AG09309 (cell line): ENCODE data around the gene AQP9.

Source experiments
- DNase-seq: peaks from one replicate; pipeline ENCODE4 v3.0.0-alpha.2; 2010; ENCODE audit warnings: low read depth
- H3K4me3 ChIP-seq: 2 replicates; pipeline ENCODE4 v1.5.1; 2011; ENCODE audit warnings: mild to moderate bottlenecking, low read depth, low read length, moderate library complexity; ENCODE audit not compliant: control insufficient read depth
- TF ChIP-seq, protein P1 (sequence below): IDR thresholded peaks from 2 replicates; pipeline ENCODE4 v1.5.1; 2011; ENCODE audit warnings: mild to moderate bottlenecking, low read depth, low read length, inconsistent platforms; ENCODE audit not compliant: insufficient read depth, control insufficient read depth; ENCODE audit errors: missing control alignments

Gene AQP9

DNA sequence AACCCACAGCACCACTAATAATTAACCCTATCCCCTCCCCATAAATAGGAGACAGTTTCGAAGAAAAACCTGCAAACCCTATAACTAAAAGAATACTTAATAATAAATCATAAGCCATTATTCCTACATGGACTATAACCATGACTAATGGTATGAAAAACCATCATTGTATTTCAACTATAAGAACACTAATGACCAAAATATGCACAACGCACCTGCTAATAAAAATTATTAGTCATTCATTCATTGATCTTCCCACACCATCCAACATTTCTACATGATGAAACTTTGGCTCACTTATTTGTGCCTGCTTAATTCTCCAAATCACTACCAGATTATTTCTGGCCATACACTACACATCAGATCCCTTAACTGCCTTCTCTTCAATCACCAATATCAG is 16.6 kb downstream of the AQP9 start:
- DNase-seq = no peak
- TF ChIP-seq, protein P1, sequence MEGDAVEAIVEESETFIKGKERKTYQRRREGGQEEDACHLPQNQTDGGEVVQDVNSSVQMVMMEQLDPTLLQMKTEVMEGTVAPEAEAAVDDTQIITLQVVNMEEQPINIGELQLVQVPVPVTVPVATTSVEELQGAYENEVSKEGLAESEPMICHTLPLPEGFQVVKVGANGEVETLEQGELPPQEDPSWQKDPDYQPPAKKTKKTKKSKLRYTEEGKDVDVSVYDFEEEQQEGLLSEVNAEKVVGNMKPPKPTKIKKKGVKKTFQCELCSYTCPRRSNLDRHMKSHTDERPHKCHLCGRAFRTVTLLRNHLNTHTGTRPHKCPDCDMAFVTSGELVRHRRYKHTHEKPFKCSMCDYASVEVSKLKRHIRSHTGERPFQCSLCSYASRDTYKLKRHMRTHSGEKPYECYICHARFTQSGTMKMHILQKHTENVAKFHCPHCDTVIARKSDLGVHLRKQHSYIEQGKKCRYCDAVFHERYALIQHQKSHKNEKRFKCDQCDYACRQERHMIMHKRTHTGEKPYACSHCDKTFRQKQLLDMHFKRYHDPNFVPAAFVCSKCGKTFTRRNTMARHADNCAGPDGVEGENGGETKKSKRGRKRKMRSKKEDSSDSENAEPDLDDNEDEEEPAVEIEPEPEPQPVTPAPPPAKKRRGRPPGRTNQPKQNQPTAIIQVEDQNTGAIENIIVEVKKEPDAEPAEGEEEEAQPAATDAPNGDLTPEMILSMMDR = no peak
- no peak overlapping the region for H3K4me3 ChIP-seq

DNA sequence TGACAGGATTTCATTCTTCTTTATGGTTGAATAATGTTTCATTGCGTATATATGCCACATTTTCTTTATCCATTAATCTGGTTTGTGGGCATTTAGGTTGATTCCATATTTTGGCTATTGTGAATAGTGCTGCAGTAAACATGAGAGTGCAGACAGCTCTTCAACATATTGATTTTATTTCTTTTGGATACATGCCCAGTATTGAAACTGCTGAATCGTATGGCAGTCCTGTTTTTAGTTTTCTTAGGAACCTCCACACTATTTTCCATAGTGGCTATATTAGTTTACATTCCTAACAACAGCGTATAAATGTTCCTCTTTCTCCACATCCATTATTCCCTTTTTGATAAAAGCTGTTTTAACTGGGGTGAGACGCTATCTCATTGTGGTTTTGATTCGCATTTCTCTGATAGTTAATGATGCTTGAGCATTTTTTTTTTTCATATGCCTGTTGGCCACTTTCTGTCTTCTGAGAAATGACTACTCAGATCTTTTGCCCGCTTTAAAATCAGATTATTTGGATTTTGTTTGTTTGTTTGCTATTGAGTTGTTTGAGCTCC is 21.7 kb downstream of the AQP9 start:
- TF ChIP-seq, protein P1 = no peak
- DNase-seq = no peak
- no peak overlapping the region for H3K4me3 ChIP-seq

DNA sequence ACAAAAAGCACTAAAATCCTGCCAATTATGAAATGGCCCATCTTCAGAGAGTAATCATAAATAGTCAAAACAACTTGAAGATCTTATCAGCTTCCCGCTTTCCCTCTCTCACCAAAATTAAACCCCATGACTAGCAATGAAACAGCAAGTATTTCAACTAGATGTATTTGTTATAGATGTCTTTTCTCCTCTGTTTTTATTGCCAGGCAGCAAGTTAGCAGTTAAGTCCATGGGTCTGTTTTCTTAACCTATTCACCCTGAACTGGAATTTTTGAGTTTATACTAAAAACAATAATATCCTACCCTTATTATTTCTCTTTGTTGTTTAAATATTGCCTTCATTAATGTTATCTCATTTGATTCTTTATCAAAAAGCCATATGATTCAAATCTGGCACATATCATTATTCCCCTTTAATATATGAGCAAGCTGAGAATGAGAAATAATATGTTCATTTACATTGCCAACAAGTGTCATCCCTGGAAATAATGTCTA is 23.3 kb downstream of the AQP9 start:
- DNase-seq = no peak
- TF ChIP-seq, protein P1 = no peak
- no peak overlapping the region for H3K4me3 ChIP-seq

DNA sequence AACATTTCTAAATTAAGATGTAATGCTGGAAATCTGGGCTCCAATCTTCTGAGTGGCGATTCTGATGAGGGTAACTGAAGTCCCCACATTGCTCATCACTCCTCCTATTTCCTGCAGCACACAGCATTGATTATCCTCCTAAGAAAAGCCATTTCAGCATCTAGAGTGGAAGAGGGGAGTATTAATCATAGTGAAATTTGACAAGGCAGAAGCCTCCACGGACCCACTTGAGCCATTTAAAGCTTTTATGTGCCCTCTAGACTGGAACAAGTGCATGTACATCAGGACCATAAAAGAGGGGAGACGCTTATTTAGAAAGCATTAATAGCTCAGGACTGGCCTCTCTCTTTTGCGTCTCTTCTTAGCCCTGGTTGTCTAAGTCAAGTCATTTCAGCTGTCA is 25.8 kb downstream of the AQP9 start:
- H3K4me3 ChIP-seq = no peak overlapping the region
- TF ChIP-seq, protein P1 = no peak
- no peak for DNase-seq

DNA sequence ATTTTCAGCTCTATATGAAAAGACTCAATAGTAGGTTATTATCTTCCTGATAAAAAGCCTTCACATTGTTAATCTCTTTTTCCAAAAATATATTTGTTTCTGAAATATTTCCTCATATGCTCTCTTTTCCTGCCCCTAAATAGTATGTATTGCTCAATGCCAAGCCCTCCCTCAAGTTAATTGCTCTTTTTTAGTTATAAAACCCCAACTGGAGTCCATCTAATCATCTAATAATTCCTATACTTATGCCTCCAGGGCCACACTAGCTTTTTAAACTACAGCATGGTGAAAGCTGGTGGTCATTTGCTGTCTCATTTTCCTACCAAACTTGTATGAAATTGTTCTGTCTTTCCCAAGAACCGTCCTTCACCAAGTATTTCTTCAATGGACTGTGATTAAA is 26.7 kb downstream of the AQP9 start:
- H3K4me3 ChIP-seq = no peak overlapping the region
- no peak for DNase-seq
- TF ChIP-seq, protein P1 = no peak

DNA sequence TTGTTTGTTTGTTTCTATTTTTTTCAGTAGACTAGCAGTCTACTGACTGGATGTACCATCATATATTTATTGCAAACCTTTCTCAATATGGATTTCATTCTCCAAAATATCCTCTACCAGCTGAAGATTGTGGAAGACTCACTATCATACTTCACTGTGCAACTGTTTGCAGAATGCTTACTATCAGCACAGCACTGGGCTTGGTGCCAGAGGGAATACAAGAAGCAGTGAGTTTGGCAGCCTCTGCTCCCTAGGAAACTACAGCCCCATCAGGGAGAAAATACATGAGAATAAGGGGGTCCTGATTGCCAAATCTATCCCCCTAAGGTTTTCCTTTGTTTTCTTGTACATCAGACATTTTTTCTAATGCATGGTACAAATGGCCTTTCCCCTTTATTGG is 27.5 kb downstream of the AQP9 start:
- DNase-seq = peak; percentile 3
- TF ChIP-seq, protein P1 = no peak
- no peak overlapping the region for H3K4me3 ChIP-seq
